COLO668 (cell line): ENCODE data around the gene FBXL16.

ENCODE experiments used
- DNase-seq: peaks from one replicate; lab custom pipeline; 2025; ENCODE audit not compliant: unreplicated experiment; lab: John Stamatoyannopoulos, UW

FBXL16 gene

DNA sequence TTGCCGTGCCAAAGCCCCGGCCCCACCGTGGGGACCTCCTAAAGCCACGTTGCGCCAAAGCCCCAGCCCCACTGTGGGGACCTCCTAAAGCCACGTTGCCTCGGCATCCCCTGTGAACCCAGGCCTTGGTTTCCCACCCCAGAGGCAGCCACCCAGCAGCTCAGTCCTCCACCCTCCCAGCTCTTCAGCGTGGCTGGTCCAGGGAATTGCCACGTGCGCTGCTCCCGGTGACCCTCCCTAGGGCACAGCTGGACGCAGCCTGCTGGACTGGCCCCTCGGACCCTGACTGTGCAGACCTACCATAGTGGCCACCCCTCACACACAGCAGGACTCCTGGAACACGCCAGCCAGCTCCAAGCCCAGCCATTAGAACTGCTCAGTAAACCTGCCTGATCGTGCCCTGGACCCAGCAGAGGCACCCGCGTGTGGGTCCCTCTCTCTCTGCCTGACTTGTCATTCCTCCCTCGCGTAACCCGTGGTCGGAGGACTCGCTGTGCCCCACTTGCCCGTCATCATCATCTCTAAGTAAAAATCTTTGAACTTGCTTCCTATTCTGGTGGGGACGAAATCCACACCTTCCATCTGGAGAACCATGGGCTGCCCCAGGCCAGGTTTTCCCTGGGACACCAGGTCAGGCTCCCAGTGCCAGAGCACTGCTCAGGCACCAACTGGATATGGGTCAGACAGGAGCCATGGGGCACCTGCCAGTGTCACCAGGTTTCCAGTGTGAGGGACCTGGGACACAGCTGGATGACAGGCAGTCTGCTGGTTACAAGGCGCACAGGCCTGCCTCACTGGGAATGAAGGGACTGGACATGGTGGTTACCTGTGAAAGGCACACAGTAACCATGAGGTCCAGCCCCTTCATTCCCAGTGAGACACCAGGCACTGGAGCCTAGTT, 29.6 kb upstream of the FBXL16 start:
- DNase-seq, result no peak

DNA sequence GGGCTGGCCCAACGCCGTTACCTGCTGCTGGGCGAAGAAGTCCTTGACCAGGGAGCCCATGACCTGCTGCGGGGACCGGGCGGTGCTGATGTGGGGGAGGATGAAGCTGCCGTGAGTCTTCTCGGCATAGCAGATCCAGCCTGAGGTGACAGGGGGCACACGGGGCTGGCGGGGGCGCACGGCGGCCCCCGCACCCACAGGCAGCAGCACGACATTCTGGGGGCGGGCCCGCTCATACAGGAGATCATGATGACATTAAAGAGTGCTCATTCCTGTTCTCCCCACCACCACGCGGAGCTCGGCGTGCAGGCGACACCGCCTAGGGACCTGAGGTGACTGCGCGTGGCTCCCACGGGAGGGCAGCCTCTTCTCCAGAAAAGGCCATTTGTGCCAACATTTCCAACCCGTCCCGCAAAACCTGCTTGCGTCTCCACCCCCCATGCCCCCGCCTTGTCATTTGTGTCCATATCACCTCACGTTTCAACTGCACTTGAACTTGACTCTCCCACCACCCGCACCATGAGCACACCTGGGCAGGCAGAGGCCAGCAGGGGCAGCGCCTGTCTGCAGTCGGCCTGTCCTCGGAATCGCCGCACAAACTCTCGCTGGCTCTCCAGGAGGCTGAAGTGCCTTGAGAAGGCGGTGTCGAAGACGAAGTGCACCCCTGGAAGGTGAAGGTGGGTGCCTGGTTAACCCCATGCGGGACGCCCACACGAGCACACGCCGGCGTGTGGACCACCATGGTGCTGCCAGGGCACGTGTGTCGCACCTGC, 28.8 kb upstream of the FBXL16 start:
- no peak for DNase-seq

DNA sequence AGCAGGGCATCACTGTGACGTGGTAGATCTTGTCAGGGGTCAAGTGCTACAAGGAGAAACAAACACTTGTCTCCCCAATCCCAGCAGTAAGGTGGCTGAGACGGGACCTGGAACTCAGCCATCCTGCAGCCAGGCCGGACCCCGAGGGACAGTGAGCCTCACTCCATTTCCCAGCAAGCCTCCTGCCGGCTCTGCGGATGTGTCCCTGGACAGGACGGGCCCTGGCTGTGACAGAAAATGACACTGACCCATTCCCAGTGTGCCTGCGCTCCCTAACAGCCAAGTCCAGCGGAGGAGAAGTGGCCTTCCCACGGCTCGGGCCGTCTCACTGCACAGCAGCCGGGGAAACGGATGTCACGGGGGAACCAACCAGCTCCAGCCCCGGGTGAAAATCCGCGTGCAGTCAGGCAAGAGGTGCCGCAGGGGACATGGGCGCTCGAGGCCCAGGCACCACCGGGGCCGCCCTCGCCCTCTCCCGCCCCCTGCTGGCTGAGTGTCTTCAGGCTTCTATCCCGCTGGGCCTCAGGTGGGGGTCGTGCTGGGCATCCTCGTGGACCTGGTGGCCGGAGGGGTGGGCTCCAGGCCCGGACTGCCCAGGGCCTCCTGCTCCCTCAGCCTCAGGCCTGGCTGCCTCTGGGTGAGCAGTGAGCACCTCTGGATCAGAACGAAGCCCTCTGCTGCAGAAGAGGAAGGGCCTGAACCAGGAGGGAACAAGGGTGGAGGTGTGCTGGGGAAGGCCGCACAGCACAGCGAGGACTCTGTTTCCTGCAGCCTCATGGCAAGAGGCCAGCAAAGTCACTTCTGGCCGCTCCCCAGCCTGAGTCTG, 28.0 kb upstream of the FBXL16 start:
- peak; percentile 13 for DNase-seq

DNA sequence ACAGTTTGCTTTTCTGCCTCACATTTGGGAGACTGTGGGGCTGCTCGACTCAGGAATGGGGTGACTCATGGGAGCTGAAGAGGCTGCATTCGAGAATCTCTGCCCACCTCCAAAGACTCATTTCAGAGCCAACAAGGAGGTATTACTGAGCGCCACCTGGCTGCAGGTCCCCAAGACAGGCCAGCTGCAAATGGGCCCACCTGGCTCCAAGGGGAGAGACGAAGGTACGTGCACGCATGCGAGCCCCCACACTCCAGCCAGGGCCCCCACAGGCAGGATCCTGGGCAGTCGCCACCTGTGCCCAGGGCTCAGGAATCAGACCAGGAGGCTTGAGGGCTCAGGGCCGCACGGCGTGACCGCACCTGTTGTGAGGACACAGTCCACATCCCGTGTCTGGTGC, 27.3 kb upstream of the FBXL16 start:
- DNase-seq, result no peak

DNA sequence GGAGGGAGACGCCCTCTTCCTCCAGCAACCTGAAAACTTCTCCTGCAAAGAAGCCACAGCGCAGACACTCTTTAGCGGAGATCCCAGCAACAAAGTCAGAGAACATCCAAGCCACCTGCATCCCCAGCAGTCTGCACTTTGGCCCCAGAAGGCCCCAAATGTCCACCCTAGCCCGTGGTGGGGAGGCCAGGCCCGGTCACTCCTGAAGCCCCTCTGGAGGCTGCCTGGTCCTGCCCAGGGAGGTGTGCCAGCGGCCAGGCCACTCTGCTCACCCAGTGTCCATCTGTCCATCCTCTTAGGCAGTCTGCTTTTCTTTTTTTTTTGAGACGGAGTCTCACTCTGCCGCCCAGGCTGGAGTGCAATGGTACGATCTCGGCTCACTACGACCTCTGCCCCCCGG, 26.7 kb upstream of the FBXL16 start:
- DNase-seq, result no peak

DNA sequence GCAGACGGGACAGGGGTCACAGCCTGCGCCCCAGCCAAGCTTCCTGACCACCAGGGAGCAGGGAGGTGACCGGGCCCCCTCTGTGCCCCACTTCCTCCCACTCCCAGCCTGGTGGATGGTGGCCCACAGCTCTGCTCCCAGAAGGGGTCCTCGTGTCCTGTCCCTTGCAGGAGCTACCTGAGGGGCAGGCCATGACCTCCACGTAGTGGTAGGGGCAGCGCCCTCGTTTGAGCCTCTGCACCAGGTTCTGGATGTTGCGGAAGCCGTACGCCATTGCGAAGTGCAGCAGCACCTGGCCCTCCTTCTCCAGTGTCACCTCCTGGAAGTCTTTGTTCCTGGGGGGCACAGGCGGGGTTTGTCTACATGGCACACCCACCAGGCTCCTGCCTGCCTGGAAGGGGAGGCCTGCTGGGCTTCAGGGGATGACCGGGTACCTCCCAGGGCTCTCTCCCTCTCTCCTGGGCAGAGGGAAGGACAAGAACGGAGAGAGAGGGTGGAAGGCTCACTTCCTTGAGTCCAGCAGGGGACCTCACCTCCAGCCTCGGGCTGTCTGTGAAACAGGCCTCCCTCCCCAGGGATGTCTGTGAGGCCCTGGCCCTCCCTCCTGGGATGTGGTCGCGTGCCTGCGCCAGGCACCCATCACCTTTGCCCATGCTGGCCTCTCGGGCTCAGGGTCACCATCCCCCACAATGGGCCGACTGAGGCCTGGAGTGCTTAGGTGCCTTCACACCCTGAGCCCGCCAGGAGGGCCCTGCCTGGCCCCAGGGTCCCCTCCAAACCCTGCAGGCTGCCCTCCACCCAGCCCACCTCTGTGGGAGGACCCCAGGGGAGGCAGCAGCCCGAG, 25.3 kb upstream of the FBXL16 start:
- DNase-seq, result no peak

DNA sequence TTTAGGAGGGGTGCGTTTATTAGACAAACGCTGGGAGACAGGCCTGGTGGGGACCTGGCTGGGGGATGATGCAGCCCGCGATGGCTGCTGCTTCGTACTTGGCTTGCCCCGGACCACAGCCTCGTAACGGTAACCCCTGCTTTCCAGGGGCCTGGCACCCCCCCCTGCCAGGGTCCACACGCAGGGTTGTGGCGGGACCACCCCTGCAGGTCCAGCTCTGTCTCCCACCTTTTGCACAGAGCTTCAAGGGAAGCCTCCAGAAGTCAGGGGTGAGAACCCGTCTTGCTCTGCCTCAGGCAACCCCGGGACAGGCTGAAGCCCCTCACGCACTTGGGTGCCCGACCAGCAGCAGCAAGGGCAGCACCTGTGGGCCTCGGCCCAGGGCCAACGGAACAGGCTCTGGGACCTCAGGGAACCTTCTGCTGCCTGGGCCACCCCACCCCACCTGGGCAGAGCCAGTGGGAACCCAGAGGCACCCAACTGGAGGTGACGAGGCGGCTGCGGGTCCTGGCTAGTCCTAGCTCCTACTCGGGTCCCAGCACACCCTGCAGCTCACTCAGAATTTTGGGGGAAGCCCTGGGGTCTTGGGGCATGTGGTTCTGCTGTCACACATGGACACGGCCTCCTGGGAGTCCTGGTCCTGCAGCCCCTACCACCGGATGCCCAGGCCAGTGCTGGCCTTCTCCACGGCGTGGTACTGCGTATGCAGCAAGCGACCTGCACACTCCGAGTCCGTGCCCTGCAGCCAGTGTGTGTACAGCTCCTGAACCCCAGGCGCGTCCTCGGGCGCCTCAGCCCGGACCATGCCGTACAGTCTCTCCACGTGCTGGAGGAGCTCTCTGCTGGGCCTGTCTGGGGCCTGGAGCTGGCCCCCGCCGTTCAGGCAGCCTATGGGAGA, 24.4 kb upstream of the FBXL16 start:
- DNase-seq, result no peak

DNA sequence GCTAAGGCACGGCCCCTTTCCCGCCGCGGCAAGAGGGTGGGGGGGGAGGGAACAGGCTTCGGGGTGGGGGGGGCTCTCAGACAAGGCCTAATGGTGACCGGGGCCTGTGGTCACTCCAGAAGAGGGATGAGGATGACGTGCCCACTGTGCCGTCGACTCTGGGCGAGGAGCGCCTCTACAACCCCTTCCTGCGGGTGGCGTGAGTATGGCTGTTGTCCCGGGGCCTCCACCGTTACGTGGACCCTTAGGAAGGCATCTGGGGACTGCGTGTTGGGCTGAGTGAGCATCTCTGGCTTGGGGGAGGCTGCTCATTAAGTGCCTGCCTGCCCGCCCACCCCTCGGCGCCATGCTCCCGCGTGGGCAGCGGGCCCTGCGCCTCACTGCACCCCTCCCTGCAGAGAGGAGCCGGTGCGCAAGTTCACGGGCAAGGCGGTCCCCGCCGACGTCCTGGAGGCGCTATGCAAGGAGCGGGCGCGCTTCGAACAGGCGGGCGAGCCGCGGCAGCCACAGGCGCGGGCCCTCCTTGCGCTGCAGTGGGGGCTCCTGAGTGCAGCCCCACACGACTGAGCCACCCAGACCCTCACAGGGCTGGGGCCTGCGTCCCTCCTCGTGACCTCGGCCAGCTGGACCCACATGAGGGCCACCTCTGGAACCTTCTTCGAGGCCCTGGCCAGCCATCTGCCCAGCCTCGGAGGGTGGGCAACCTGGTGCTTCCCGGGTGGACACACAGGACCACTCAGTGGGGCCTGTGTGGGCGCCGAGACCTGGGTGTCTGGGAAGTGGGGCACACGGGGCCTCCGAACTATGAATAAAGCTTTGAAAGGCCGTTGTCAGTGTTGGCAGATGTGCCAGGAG, 23.5 kb upstream of the FBXL16 start:
- DNase-seq, result no peak

DNA sequence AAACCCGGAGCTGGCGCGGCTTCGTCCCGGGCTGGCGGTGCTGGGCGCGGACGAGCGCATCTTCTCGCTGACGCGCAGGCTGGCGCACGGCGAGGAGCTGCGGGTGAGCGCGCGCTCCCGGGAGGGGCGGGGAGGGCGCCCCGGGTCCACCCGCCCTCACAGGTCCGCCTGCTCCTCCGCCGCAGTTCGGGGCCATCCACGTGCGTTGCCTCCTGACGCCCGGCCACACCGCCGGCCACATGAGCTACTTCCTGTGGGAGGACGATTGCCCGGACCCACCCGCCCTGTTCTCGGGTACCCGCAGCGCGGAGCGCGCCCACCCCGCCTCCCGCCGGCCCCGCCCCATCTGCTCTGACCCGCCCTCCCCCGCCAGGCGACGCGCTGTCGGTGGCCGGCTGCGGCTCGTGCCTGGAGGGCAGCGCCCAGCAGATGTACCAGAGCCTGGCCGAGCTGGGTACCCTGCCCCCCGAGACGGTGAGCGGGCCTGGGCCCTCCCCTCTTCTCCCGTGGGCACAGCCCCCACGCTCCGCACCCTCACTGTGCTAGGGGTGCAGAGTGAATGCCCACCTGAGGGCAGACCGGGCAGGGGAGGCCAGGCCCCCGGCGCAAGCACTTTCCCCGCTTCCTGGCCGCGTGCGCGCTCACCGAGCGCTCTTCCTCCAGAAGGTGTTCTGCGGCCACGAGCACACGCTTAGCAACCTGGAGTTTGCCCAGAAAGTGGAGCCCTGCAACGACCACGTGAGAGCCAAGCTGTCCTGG, 22.7 kb upstream of the FBXL16 start:
- peak; percentile 88 for DNase-seq

DNA sequence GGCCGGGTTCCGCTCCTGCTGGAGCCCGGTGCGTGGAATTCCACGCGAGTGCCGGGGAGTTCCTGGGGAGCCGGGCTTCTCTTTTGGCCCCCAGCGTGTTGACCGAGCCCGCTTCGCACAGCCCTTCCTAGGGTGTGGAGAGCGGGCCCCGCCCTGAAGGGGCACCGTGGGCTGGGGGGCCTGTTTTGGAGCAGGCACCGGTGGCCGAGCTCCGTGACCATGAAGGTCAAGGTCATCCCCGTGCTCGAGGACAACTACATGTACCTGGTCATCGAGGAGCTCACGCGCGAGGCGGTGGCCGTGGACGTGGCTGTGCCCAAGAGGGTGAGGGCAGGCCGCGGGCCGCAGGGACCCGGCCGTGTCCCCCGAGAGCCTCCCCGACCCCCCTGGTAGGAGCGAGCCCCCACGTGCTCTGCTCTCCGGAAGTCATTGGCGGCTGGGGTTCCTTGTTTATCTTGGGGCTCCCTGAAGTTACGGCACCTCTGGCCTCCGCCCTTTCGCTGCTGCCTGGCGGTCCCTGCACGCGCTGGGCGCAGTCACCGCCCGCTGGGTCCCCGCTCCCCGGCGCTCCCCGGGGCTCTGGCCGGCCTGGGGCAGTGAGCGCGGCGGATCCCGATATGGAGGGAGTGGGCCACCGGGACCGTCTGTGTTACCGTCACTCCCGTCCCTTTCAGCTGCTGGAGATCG, 21.8 kb upstream of the FBXL16 start:
- peak; percentile 47 for DNase-seq

DNA sequence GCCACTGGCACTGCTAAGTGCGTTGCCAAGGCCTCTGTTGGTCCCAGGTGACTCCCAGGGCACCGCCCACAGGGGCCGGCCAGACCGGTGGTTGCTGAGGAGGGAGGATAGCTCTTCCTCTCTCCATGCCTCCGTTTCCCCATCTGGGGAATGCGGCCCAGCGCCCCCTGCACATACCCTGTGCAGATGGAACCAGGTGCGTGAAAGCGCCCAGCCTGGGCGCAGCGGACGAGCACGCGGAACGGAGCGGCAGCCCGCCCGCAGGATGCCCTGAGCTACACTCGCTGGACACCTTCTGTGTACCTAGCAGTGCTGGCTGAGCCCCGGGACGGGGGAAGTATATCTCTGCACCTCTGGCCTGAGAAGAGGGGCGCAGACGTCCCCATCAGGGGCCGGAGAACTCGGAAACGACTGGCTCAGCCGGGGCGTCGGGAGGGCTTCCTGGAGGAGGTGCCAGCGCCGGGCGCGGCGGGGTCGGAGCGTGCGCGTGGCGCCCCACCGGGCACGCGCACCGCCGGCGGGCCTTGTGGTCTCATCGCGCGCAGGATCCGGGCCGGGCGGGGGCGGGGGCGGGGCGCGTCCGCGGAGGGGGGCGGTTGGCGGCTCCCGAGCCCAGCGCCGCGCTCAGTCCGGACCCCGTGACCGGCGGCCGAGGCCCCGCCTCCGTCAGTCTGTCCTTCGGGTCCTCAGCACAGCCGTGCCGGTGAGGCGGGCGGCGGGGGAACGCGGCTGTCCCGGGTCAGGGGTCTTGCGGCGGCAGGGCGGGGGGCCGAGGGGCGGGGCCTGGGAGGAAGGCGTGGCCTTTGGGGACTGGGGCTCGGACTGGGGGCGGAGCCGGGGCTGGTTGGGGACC, 21.1 kb upstream of the FBXL16 start, which contains the start of the genes CCDC78 and HAGHL:
Gene CCDC78, minus strand, starts transcription at position 6 of the 853 bp plus-strand sequence. CDS start 76 bp downstream, outside the sequence.
Gene HAGHL, plus strand, starts transcription at position 669 of the 853 bp plus-strand sequence. CDS start 404 bp downstream, outside the sequence.
- DNase-seq, result peak; percentile 75

DNA sequence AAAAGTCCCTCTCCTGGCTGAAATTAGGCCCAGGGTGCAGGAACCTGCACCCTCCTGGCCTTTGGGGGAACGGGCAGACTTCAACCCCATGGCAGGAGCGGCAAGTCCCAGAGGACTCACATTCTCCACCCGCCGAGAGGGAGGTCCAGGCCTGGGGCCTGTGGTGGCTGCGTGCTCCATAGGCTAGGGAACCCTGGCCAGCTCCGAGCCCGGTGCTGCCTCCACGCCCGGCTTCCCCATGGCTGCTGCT, 20.5 kb upstream of the FBXL16 start:
- DNase-seq, result no peak

DNA sequence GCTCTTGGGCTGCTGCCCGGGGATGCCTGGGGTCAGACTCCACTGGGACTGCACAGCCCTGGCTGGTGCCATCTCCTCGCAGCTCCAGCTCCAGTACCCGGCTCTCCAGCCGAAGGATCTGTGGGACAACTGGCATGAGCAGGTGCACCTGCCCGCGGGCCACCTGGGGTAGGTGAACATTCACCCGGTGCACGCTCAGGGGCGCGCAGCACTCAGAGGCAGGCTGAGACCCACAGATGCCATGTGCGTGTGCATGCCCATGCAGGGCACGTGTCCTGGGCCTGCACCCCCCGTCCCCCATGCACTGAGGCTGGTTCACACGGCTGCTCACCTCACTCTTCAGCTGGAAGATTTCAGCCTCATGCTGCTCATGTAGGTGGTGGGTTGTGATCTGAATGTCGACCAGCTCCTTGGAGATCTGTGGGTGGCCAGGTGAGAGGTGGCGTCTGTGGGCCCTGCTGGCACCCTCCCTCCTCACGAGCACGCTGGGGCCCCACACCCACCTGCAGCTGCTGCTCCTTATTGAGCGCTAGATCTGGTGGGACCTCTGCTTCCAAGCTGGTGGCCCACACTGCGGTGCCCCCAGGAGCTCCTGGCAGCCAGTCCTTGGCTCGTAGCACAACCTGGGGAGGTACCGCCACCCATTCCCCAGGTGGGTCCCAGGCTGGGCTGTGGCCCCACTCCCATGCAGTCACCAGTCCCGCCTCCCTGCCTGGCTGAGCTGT, 20.0 kb upstream of the FBXL16 start:
- DNase-seq, result peak; percentile 84

DNA sequence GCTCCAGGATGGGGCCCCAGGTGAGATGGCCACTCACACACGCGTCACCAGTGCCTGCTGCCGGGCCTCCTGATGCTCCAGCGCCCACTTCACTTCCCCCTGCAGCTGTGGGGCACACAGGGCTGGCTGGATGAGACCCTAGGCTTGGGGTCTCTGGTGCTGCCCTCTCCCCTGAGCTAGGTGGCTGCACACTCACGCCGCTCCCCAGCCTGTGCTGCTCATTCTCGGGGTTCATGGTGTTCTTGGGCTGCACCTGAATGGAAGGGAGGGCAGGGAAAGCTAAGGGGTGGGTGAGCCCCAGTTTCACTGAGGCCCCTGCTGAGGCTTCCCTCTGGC, 19.4 kb upstream of the FBXL16 start:
- DNase-seq, result no peak

DNA sequence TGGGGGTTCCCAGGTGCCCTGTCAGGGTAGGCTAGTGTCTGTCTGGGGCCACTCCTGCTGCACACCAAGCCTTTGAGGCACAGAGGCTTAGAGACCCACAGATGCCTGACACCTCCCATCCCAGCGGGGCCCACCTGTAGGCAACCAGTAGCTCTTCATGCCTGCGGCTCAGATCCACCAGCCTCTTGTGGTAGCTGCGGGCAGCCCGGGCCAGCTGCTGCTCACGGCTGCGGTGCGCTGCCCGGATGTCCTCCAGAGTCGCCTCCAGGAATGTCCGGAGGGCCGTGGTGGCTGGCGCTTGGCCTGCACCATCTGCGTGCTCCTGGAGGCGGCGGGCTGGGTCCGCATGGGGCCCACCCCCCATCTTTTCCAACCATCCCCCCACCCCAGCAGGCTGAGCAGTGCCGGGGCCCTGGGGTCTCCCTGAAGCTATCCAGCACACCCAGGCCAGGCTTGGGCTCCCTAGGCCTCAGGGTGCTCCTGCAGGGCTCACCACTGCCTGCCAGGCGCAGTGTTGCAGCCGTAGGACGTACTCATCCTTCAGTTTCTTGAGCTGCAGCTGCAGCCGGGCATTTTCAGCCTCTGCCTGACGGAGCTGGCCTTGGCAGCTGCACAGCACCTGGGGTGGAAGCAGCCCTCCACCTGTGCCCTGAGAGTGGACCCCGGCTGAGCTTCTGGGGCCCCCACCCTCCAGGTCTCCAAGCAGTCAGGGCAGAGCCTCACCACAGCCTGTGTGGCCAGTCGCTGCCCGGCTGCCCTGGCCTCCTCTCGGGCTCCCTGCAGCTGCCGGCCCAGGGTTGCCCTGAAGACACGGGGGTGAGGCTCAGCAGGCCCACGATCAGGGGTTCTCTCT, 18.8 kb upstream of the FBXL16 start:
- peak; percentile 38 for DNase-seq
